HEK293T (cell line): ENCODE data around the gene ATP13A2.

Experiments used
- FOXK2 ChIP-seq: fragments of 450-650 bp; IDR thresholded peaks from 2 replicates; pipeline ENCODE4 v1.6.1; 2016; ENCODE audit warnings: mild to moderate bottlenecking
- NFRKB ChIP-seq: fragments of 450-650 bp; IDR thresholded peaks from 2 replicates; pipeline ENCODE4 v1.6.1; 2016; ENCODE audit warnings: mild to moderate bottlenecking, moderate library complexity

DNA sequence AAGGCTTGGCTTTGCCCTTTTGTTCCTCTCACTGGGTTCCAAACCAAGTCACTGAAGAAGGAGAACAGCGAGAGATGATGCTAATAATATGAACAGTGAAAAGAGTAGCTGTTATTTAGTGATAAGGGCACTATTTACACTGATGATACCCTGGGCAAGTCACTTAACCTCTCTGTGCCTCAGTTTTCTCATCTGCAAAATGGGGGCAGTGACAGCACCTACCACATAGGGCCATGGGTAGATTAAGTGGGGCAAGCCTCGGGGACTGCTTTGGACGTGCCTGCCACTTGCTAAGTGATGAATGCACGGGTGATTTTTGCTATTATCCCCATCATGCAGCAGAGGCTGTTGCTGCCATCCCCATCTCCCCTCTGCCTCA lies 9.2 kb downstream of the ATP13A2 start:
- TF ChIP-seq FOXK2: no peak
- TF ChIP-seq NFRKB: no peak
